Fibroblast of pulmonary artery (primary cell): ENCODE measurements around the gene MYOM1.

Experiments used
- DNase-seq: peaks from one replicate; pipeline ENCODE4 v3.0.0-alpha.2; 2010; ENCODE audit warnings: low read depth
- H3K4me3 ChIP-seq: replicated peaks from 2 replicates; pipeline ENCODE4 v1.5.1; 2011; ENCODE audit warnings: low read depth, mild to moderate bottlenecking, control low read depth, low read length, moderate library complexity
- TF ChIP-seq, protein P1 (sequence below): IDR thresholded peaks from 2 replicates; pipeline ENCODE4 v1.5.1; 2011; ENCODE audit warnings: mild to moderate bottlenecking, control low read depth, low read length, inconsistent platforms; ENCODE audit errors: missing control alignments

The MYOM1 gene

DNA sequence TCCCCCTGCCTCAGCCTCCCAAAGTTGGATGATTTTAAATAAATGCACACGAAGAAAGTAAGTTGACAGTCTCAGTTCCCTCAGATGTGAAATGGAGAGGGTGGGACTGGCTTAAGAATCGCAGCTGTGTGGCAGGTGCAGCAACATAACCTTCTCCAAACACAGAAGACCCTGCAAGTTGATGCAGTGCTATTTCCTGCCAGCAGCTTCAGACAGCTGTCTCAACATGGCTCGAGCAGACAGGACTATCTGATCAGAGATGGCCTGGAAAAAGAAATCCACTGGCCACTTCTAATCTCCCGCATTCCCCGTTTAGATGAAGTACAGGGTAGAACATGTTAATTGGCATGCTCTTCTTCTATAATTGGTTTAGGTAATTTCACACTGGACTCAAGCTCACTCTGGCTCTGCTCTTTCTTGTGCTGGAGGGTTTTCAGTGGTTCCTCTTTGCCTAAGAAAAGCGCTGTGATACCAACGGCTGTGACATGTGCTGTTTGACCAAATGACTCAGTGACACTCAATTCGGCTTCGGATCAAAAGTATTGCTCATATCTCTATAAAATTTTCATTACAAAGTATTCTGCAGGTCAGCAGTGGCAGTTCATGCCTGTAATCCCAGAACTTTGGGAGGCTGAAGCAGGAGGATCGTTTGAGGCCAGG is 40.2 kb downstream of the MYOM1 start:
- TF ChIP-seq, protein P1, sequence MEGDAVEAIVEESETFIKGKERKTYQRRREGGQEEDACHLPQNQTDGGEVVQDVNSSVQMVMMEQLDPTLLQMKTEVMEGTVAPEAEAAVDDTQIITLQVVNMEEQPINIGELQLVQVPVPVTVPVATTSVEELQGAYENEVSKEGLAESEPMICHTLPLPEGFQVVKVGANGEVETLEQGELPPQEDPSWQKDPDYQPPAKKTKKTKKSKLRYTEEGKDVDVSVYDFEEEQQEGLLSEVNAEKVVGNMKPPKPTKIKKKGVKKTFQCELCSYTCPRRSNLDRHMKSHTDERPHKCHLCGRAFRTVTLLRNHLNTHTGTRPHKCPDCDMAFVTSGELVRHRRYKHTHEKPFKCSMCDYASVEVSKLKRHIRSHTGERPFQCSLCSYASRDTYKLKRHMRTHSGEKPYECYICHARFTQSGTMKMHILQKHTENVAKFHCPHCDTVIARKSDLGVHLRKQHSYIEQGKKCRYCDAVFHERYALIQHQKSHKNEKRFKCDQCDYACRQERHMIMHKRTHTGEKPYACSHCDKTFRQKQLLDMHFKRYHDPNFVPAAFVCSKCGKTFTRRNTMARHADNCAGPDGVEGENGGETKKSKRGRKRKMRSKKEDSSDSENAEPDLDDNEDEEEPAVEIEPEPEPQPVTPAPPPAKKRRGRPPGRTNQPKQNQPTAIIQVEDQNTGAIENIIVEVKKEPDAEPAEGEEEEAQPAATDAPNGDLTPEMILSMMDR: no peak
- no peak for DNase-seq
- H3K4me3 ChIP-seq: no peak overlapping the region

DNA sequence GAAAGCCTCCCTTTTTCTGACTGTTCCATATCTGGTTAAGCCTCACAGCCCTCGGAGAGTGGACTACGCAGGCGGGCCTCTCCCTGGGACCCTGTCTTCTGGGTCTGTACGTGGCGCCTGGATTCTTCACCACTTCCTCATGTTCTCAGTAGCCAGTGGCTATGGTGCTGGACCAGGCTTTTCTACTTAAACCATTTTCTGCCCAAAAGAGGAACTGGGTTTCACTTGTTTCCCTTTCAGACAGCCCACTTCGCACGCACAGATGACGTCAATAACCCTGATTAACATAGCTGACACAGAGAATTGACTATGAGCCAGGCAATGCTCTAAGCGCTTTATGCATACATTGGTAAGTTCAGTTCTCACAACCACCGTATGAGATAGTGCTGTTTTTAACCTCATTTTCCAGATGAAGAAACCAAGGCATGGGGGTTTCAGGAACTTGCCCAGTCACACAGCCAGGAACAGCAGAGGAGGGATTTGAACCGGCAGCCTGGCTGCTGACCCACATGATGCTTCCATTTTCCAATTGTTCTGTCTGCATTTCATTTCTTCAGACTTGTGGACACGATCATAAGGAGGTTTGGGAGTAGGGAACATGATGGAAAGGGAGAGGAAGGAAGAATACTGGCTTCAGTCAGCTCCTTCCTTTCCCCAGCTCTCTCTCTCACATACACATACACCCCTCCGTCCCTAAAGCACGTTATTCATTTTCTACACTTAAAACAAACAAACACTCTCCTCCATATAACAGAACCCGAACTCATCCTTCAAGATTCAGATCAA is 41.7 kb downstream of the MYOM1 start:
- DNase-seq: peak; percentile 21

DNA sequence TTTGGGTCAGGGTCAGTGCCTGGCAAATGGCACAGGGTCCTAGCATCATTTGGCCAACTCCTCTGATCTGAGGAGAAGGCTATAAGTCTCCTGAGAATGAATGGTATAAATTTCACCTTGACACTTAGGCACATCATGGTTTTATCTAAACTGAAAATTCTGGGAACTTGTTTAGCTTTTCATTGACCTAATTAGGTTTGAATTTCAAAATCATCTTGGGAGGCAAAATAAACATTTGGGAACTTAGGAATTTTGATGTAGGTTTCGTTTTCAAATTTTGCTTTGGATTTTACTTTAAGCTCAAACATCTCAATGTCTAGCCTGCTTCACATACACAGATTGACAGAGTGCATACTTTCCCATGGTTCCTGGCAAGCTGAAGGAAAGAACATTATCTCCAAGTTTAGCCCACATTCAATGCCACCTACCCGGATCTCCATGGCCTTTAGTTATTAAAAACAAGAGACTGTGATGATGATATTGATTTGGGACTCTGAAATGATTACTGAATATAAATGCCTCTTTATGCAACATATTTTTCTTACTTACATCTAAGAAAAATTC is 44.5 kb downstream of the MYOM1 start:
- TF ChIP-seq, protein P1: no peak
- H3K4me3 ChIP-seq: no peak overlapping the region
- no peak for DNase-seq

More for the DNA sequence above, 41.7 kb downstream of the MYOM1 start:
- TF ChIP-seq, protein P1: no peak
- H3K4me3 ChIP-seq: no peak overlapping the region

DNA sequence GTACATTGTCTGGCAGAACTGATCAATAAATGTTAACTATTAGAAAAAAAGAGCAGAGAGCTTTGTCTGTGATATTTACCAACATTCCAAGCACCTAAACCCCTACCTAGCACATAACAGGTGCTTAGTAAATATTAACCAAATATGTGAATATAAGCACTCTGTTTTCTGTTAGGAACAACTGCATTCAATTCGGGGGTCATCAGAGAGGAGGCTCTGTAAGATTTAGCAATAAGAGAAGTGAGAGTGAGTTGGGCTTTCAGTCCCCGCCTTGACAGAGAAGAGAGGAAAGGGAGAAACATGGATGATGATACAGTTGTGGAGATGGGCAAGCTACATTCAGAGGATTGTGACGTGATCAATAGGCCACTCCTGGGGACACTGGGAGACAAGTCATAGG is 47.7 kb downstream of the MYOM1 start:
- TF ChIP-seq, protein P1: no peak
- DNase-seq: no peak
- H3K4me3 ChIP-seq: no peak overlapping the region

DNA sequence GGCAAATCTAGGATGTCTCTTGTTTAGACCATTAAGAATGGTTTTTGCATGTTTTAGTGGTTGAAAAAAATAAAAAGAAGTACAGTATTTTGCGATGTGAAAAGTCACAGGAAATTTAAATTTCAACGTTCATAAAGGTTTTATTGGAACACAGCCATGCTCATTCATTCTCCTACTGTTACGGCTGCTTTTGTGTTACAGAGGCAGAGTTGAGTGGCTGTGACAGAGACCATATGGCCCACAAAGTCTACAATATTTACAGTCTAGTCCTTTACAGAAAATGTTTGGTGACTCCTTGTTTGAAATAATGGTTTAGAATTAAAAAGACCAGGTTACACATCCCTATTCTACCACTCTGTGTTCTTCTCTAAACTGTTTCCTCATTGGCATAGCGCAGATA is 48.1 kb downstream of the MYOM1 start:
- no peak overlapping the region for H3K4me3 ChIP-seq
- peak; percentile 19 for DNase-seq
- TF ChIP-seq, protein P1: no peak

DNA sequence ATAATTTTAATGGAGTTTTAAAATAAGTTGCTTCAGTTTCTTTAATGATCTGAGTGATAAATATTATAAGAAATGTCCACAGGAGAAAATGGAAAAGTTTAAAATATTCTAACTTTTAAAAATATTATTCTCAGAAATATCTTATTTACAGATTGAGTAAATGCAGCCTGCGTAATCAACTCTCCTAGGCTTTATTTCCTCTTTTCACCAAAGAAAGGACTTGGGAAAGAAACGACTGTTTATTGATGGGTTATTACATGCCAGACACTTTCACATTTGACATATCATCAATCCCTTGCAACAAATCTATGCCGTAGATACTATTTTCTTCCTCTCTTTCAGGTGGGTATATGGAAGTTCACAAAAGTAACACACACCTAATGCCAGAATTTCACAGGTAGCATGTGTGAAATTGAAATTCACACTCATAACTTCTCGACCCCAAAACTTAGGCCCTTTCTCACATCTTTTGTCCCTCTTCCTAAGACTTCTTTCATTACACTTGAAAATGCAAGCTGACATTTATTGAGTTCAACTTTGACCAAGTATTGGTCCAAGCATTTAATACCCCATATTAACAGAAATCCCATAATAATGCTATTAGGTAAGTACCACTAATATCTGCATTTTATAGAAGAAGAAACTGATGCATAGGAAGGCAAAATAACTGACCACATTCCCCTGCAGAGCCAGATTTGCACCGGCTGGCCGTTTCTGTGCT is 49.2 kb downstream of the MYOM1 start:
- no peak overlapping the region for H3K4me3 ChIP-seq
- no peak for DNase-seq
- TF ChIP-seq, protein P1: no peak
